HG03558 (cell line): ENCODE measurements around the gene SRGN.
"Not testable (repeated sequence)": the region's sequence is repeated elsewhere in the genome, so short reads cannot be mapped to it uniquely, and the experiment has no call there.

Experiments
- ATAC-seq: cut with Tn5 transposase; IDR thresholded peaks from one replicate; pipeline ENCODE4 v1.9.1; 2021; ENCODE audit warnings: moderate number of reproducible peaks; ENCODE audit not compliant: unreplicated experiment; ENCODE audit errors: extremely low read depth

The SRGN gene

GRCh38 chr10:69087590-69088470, at the start of gene SRGN:
Gene SRGN, plus strand, starts transcription at chr10:69088103. Its CDS starts 55 bp downstream, at chr10:69088158.
- peak; percentile 39 for ATAC-seq

GRCh38 chr10:69040904-69041303, 47.0 kb upstream of the SRGN start:
- ATAC-seq, result not testable (repeated sequence)

- no peak for ATAC-seq
Observed at GRCh38 chr10:69042417-69042816, 45.5 kb upstream of the SRGN start.

GRCh38 chr10:69042838-69043237, 45.1 kb upstream of the SRGN start:
- ATAC-seq, result no peak

GRCh38 chr10:69043931-69044531, 43.9 kb upstream of the SRGN start:
- no peak for ATAC-seq

GRCh38 chr10:69044546-69044945, 43.4 kb upstream of the SRGN start:
- no peak for ATAC-seq

- peak; percentile 48 for ATAC-seq
Observed at GRCh38 chr10:69045441-69046300, 42.2 kb upstream of the SRGN start.

- no peak for ATAC-seq
Observed at GRCh38 chr10:69047111-69047832, 40.6 kb upstream of the SRGN start.

- ATAC-seq, result no peak
Observed at GRCh38 chr10:69048103-69048502, 39.8 kb upstream of the SRGN start.

GRCh38 chr10:69049566-69049961, 38.3 kb upstream of the SRGN start:
- no peak for ATAC-seq

GRCh38 chr10:69051303-69051702, 36.6 kb upstream of the SRGN start:
- ATAC-seq, result no peak

- no peak for ATAC-seq
Observed at GRCh38 chr10:69051710-69052487, 36.0 kb upstream of the SRGN start.

GRCh38 chr10:69052736-69053135, 35.2 kb upstream of the SRGN start:
- ATAC-seq, result no peak

- ATAC-seq, result no peak
Observed at GRCh38 chr10:69055241-69055640, 32.7 kb upstream of the SRGN start.

GRCh38 chr10:69056129-69056528, 31.8 kb upstream of the SRGN start:
- ATAC-seq, result no peak

GRCh38 chr10:69056536-69057260, 31.2 kb upstream of the SRGN start:
- no peak for ATAC-seq

- ATAC-seq, result no peak
Observed at GRCh38 chr10:69057261-69057950, 30.5 kb upstream of the SRGN start.

- ATAC-seq, result no peak
Observed at GRCh38 chr10:69057951-69058297, 30.0 kb upstream of the SRGN start.
